HG03108 (cell line): ENCODE measurements around the gene RELN.

Source experiments
- ATAC-seq: cut with Tn5 transposase; IDR thresholded peaks from one replicate; pipeline ENCODE4 v1.9.1; 2021; ENCODE audit warnings: moderate library complexity; ENCODE audit not compliant: unreplicated experiment

RELN gene

GRCh38 chr7:103689255-103689654 is 300.2 kb downstream of the RELN start:
- no peak for ATAC-seq

- no peak for ATAC-seq
Measured at GRCh38 chr7:103687951-103688350, 301.5 kb downstream of the RELN start.

- ATAC-seq: no peak
Measured at GRCh38 chr7:103687272-103687671, 302.2 kb downstream of the RELN start.

- ATAC-seq: no peak
Measured at GRCh38 chr7:103686763-103687162, 302.7 kb downstream of the RELN start.

- ATAC-seq: no peak
Measured at GRCh38 chr7:103686064-103686463, 303.4 kb downstream of the RELN start.

- ATAC-seq: no peak
Measured at GRCh38 chr7:103685646-103686045, 303.8 kb downstream of the RELN start.

- no peak for ATAC-seq
Measured at GRCh38 chr7:103683348-103683747, 306.1 kb downstream of the RELN start.

GRCh38 chr7:103680161-103681144 is 309.0 kb downstream of the RELN start:
- ATAC-seq: no peak

GRCh38 chr7:103679151-103680132 is 310.0 kb downstream of the RELN start:
- no peak for ATAC-seq

GRCh38 chr7:103668279-103668941 is 321.0 kb downstream of the RELN start:
- no peak for ATAC-seq

- ATAC-seq: no peak
Measured at GRCh38 chr7:103666326-103666725, 323.1 kb downstream of the RELN start.

GRCh38 chr7:103664577-103664976 is 324.9 kb downstream of the RELN start:
- ATAC-seq: no peak

GRCh38 chr7:103660455-103661371 is 328.7 kb downstream of the RELN start:
- no peak for ATAC-seq

GRCh38 chr7:103658055-103659005 is 331.1 kb downstream of the RELN start:
- no peak for ATAC-seq

- no peak for ATAC-seq
Measured at GRCh38 chr7:103657474-103657894, 332.0 kb downstream of the RELN start.

- no peak for ATAC-seq
Measured at GRCh38 chr7:103656221-103656620, 333.2 kb downstream of the RELN start.

GRCh38 chr7:103651593-103652377 is 337.7 kb downstream of the RELN start:
- no peak for ATAC-seq

GRCh38 chr7:103649052-103649451 is 340.4 kb downstream of the RELN start:
- no peak for ATAC-seq
